NCI-H82 (cell line): ENCODE measurements around the gene BEND5.

Experiments used
- DNase-seq: peaks from one replicate; lab custom pipeline; 2025; lab: John Stamatoyannopoulos, UW

BEND5 gene

DNA sequence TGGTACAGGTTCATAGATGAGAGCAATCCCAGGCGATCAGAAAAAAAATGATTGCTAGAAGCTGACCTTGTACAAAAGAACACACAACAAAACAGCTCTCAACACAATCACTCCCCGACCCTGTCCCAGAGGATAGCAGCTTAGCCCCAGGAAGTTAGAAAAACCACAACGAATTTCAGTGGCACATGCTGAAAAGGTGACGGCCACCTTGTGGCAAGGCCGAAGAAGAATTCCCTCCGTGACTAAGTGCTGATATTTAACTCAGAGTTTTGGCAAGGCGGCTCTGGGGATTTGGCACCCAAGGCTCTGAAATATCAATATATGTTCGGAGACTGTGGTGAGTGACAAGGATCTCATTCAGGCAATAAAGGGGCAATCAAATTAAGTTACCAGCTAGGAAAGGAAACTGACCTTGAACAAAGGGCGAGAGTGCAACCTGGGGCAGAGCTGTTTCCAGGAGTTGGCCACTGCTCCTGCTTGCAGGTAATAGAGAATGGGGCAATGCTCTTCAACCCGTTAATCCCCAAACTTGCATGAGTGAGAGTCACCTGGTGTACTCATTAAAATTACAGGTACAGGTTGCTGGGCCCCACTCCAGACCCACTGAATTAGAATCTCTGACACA is 96.2 kb downstream of the BEND5 start:
- peak; percentile 49 for DNase-seq

DNA sequence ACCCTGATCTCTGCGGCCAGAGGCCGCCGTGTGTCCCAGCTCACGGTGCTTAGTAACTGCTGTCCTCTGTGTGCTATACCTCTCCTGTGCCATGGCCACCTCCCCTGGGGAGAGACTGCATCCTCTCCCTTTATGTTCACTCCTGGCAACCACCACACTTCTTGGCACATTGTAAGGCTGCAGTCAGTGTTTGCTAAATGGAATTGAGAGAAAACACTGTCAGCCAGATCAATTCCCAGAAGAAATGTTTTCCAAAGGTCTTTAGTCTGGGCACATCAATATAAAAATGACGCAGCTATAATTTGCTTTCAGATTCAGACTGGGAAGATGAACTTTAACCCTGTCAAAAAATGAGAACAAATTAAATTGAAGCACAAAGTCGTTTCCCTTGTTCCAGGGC is 96.8 kb downstream of the BEND5 start:
- no peak for DNase-seq

- DNase-seq: no peak
Measured at GRCh38 chr1:48678710-48679505, 97.8 kb downstream of the BEND5 start.
